Mucosa of descending colon (tissue), 3 donors: ENCODE results near the gene MT1E. TPM values are rescaled to one million over a fixed set of nuclear protein-coding genes. Genes with fewer than 3 reads are reported as not detected.

ENCODE experiments used
- ATAC-seq: fragments of 200-7000 bp; cut with Tn5 transposase; one replicate; pipeline ENCODE4 v1.9.1; 2020; ENCODE audit warnings: mild to moderate bottlenecking, moderate library complexity
- DNase-seq, 3 donors: peaks; one replicate each; pipeline ENCODE4 v3.0.0-alpha.2; 2020
- H3K36me3 ChIP-seq: fragments of 200-600 bp; one replicate; pipeline ENCODE4 v1.8.0; 2021; ENCODE audit warnings: low read depth, mild to moderate bottlenecking
- H3K4me1 ChIP-seq: fragments of 200-600 bp; one replicate; pipeline ENCODE4 v1.8.0; 2021; ENCODE audit warnings: low read depth, mild to moderate bottlenecking
- H3K4me3 ChIP-seq: fragments of 200-600 bp; one replicate; pipeline ENCODE4 v1.8.0; 2021; ENCODE audit warnings: mild to moderate bottlenecking
- H3K9me3 ChIP-seq: fragments of 200-600 bp; one replicate; pipeline ENCODE4 v1.8.0; 2021; ENCODE audit warnings: mild to moderate bottlenecking
- CTCF ChIP-seq: fragments of 200-600 bp; IDR thresholded peaks from one replicate; pipeline ENCODE4 v1.8.0; 2022; ENCODE audit warnings: antibody characterized with exemption, mild to moderate bottlenecking
- intact Hi-C, 2 donors: fragments of 100-400 bp; cut with DNase I in 1 of 2; cut with micrococcal nuclease in 1 of 2; formaldehyde crosslinking; loops; one replicate each; pipeline versions ENCODE4 v1.11.0 to v1.11.1; 2022; cut with DNase I, micrococcal nuclease
- total RNA-seq, 3 donors: library from RNA; stranded (reverse); fragmentation: NEBNext Ultra II Directional in 2 of 3; extraction: Animal tissue kit (Norgen Biotek cat#: 25700) in 2 of 3; gene quantifications; one replicate each; pipeline versions ENCODE4 v1.2.1 to v1.2.4, GENCODE V29; 2021 to 2023
- donor health status: DM: no; HTN: no; CAD: no; lungs with moderate emphysema.
- donor health status: DM: no; HTN: no; CAD: no.
- donor health status: DM: no; HTN: yes; CAD: no.

The MT1E gene
- total RNA-seq, 3 donors from 2014 or later: 86.6 to 343 (median 237) TPM

GRCh38 chr16:56630134-56630533, 4.6 kb downstream of the MT1E start:
- Histone ChIP-seq H3K4me3 (no peak overlapping the region), H3K9me3 (no peaks in the 10 kb centered on the region), H3K4me1 (peaks cover 15% of the 10 kb centered on the region), H3K36me3 (no peaks in the 10 kb centered on the region)
- no peak for DNase-seq
- no peak for TF ChIP-seq CTCF
- no peak for ATAC-seq
- intact Hi-C loops: no loop called here

GRCh38 chr16:56631197-56631596, 5.6 kb downstream of the MT1E start:
- Histone ChIP-seq H3K4me3 (no peak overlapping the region), H3K9me3 (no peaks in the 10 kb centered on the region), H3K36me3 (no peaks in the 10 kb centered on the region), H3K4me1 (peaks cover 19% of the 10 kb centered on the region)
- DNase-seq (no peak), ATAC-seq (no peak)
- intact Hi-C loops: no loop called here
- TF ChIP-seq CTCF: no peak

- DNase-seq (no peak), ATAC-seq (no peak)
- no peak for TF ChIP-seq CTCF
- H3K9me3 ChIP-seq: no peaks in the 10 kb centered on the region
- intact Hi-C loops: no loop called here
- H3K36me3 ChIP-seq: no peaks in the 10 kb centered on the region
- H3K4me3 ChIP-seq: no peak overlapping the region
- H3K4me1 ChIP-seq: peaks cover 19% of the 10 kb centered on the region
Measured at GRCh38 chr16:56631832-56632155, 6.2 kb downstream of the MT1E start.

GRCh38 chr16:56632156-56632847, 6.7 kb downstream of the MT1E start, which contains the start of gene MT1M:
Gene MT1M, plus strand, starts transcription at chr16:56632659. Its CDS starts 73 bp downstream, at chr16:56632732.
- H3K4me1 ChIP-seq: peaks cover 19% of the 10 kb centered on the region
- no peaks in the 10 kb centered on the region for H3K9me3 ChIP-seq
- H3K4me3 ChIP-seq: no peak within 1 kb of the TSS
- ATAC-seq (peak; percentile 91), DNase-seq (peak; percentile 59 to 74 (median 66))
- intact Hi-C loops: no loop called here
- no peak for TF ChIP-seq CTCF
- H3K36me3 ChIP-seq: no peaks in the 10 kb centered on the region

- TF ChIP-seq CTCF: no peak
- Histone ChIP-seq H3K36me3 (no peaks in the 10 kb centered on the region), H3K4me1 (peaks cover 19% of the 10 kb centered on the region), H3K9me3 (no peaks in the 10 kb centered on the region), H3K4me3 (no peak overlapping the region)
- ATAC-seq: peak; percentile 60
- intact Hi-C loops: no loop called here
- no peak for DNase-seq
Measured at GRCh38 chr16:56632848-56633365, 7.3 kb downstream of the MT1E start.
